K562 (cell line): ENCODE data around the gene C10orf143. TPM values are rescaled to one million over a fixed set of nuclear protein-coding genes. Genes with fewer than 3 reads are reported as not detected.

ENCODE experiments used
- ATAC-seq: fragments of 200-7000 bp; cut with Tn5 transposase; 3 replicates; pipeline ENCODE4 v1.9.1; 2020; ENCODE audit warnings: moderate library complexity
- BruUV-seq: library from RNA; stranded (reverse); fragments of 400-500 nt; replicated peaks from 2 replicates; lab custom pipeline; 2021; lab: Mats Ljungman, UMichigan
- CTCF ChIA-PET: fragments of 300-600 bp; formaldehyde crosslinking; extraction: SDS; loops from one replicate; lab custom pipeline; 2021; ENCODE audit warnings: low intra/inter-chr PET ratio; lab: Yijun Ruan, JAX
- POLR2A ChIA-PET: fragments of 300-600, 350-650 bp; sonication (Branson Sonifier 250); formaldehyde crosslinking; extraction: SDS; loops from one replicate; lab custom pipeline; 2021; ENCODE audit warnings: antibody characterized with exemption, inconsistent platforms; lab: Yijun Ruan, JAX
- DNase-seq, 4 experiments: peaks; one replicate each; pipeline versions ENCODE4 v3.0.0 to v3.0.0-alpha.2; 2011 to 2018; ENCODE audit warnings: low spot score in 3 of 4, mixed read lengths in 3 of 4; ENCODE audit errors: extremely low read depth in 1 of 4
- FAIRE-seq: peaks from 2 replicates; lab custom pipeline; 2011; peaks lifted over from hg19 to GRCh38; lab: Jason Lieb, UNC
- H2AFZ ChIP-seq: 2 replicates; pipeline ENCODE4 v1.6.0; 2011; ENCODE audit warnings: low read depth, low read length, control low read depth, inconsistent platforms
- H3K27ac ChIP-seq: fragments of 200-600 bp; 3 replicates; pipeline ENCODE4 v1.8.0; 2011; ENCODE audit warnings: low read depth, mild to moderate bottlenecking, control low read depth, inconsistent platforms, low read length, moderate library complexity, mixed read lengths; ENCODE audit errors: extremely low read depth
- H3K27me3 ChIP-seq, 2 experiments: fragments of 300-600 bp in 1 of 2; 2 replicates in 1 of 2; 3 replicates in 1 of 2; pipeline versions ENCODE4 v1.6.0 to v1.8.0; 2011; ENCODE audit warnings: inconsistent platforms in 2 of 2, low read length in 2 of 2, mild to moderate bottlenecking in 1 of 2, mixed read lengths in 1 of 2, moderate library complexity in 1 of 2; ENCODE audit not compliant: control insufficient read depth in 2 of 2, insufficient read depth in 2 of 2
- H3K36me3 ChIP-seq: fragments of 300-600 bp; 3 replicates; pipeline ENCODE4 v1.8.0; 2011; ENCODE audit warnings: mild to moderate bottlenecking, low read length, inconsistent platforms; ENCODE audit not compliant: control insufficient read depth, insufficient read depth
- H3K4me1 ChIP-seq, 2 experiments: fragments of 200-600 bp in 1 of 2; replicated peaks in 1 of 2; 2 replicates in 1 of 2; 3 replicates in 1 of 2; pipeline versions ENCODE4 v1.5.1 to v1.8.0; 2011; ENCODE audit warnings: inconsistent platforms in 2 of 2, low read length in 2 of 2, mild to moderate bottlenecking in 1 of 2, mixed read lengths in 1 of 2, moderate library complexity in 1 of 2; ENCODE audit not compliant: control insufficient read depth in 2 of 2, insufficient read depth in 2 of 2
- H3K4me2 ChIP-seq: 2 replicates; pipeline ENCODE4 v1.6.1; 2011; ENCODE audit warnings: low read length, control low read depth, inconsistent platforms, mixed read lengths; ENCODE audit not compliant: insufficient read depth
- H3K4me3 ChIP-seq: fragments of 200-600 bp; sonication (generic), shearing (Covaris generic); 2 replicates; pipeline ENCODE4 v1.5.1; 2016; ENCODE audit warnings: control low read depth, inconsistent platforms
- H3K79me2 ChIP-seq: fragments of 200-600 bp; 3 replicates; pipeline ENCODE4 v1.8.0; 2011; ENCODE audit warnings: low read length, inconsistent platforms; ENCODE audit not compliant: control insufficient read depth, insufficient read depth
- H3K9ac ChIP-seq, 2 experiments: 2 replicates each; pipeline versions ENCODE4 v1.6.0 to v1.6.1; 2011; ENCODE audit warnings: low read depth in 2 of 2, low read length in 2 of 2, control low read depth in 1 of 2, inconsistent platforms in 1 of 2, mild to moderate bottlenecking in 1 of 2, mixed read lengths in 1 of 2; ENCODE audit not compliant: insufficient read depth in 1 of 2
- H3K9me1 ChIP-seq: one replicate; pipeline ENCODE4 v1.6.0; 2011; ENCODE audit warnings: inconsistent platforms, mild to moderate bottlenecking, low read length, moderate library complexity; ENCODE audit not compliant: control insufficient read depth, insufficient read depth
- H3K9me3 ChIP-seq: replicated peaks from 2 replicates; pipeline ENCODE4 v1.5.1; 2011; ENCODE audit warnings: low read depth, low read length, inconsistent platforms; ENCODE audit not compliant: control insufficient read depth, insufficient read depth
- H4K20me1 ChIP-seq: replicated peaks from 2 replicates; pipeline ENCODE4 v1.6.1; 2011; ENCODE audit warnings: low read length, inconsistent platforms, mixed read lengths; ENCODE audit not compliant: control insufficient read depth, insufficient read depth
- CBX1 ChIP-seq: sonication (generic); IDR thresholded peaks from 2 replicates; pipeline ENCODE4 v1.6.1; 2016; ENCODE audit warnings: antibody characterized with exemption, low read depth, mild to moderate bottlenecking
- CREB5 ChIP-seq: fragments of 250-450 bp; sonication (Bioruptor Pico); IDR thresholded peaks from 2 replicates; pipeline ENCODE4 v1.5.0; 2020; ENCODE audit warnings: mild to moderate bottlenecking
- FOXK1 ChIP-seq: sonication (generic); formaldehyde crosslinking; IDR thresholded peaks from 2 replicates; pipeline ENCODE4 v1.8.0; 2022; ENCODE audit warnings: missing genetic modification reagents, mild to moderate bottlenecking, borderline replicate concordance
- ID3 ChIP-seq, 2 experiments: fragments of 250-450 bp in 1 of 2; fragments of 450-650 bp in 1 of 2; sonication (Bioruptor Pico) in 1 of 2; IDR thresholded peaks; 2 replicates each; pipeline versions ENCODE4 v1.6.1 to v1.8.0; 2016 to 2021; ENCODE audit warnings: mild to moderate bottlenecking in 2 of 2, moderate library complexity in 2 of 2, missing compliant biosample characterization in 1 of 2, missing genetic modification characterization in 1 of 2
- KLF16 ChIP-seq: IDR thresholded peaks from 2 replicates; pipeline ENCODE4 v1.6.1; 2016; ENCODE audit warnings: antibody characterized with exemption
- MBD1 ChIP-seq: fragments of 250-450 bp; sonication (Bioruptor Pico); IDR thresholded peaks from 2 replicates; pipeline ENCODE4 v1.8.0; 2022; ENCODE audit warnings: inconsistent platforms
- ZNF282 ChIP-seq: sonication (generic); formaldehyde crosslinking; IDR thresholded peaks from 2 replicates; pipeline ENCODE4 v1.8.1; 2023; ENCODE audit warnings: missing genetic modification reagents
- ZNF518B ChIP-seq: fragments of 250-450 bp; sonication (Bioruptor Pico); IDR thresholded peaks from 2 replicates; pipeline ENCODE4 v1.5.0; 2021; ENCODE audit warnings: mild to moderate bottlenecking, moderate library complexity
- ZNF592 ChIP-seq: fragments of 450-650 bp; IDR thresholded peaks from 2 replicates; pipeline ENCODE4 v1.6.1; 2017; ENCODE audit warnings: antibody characterized with exemption, mild to moderate bottlenecking
- ZNF699 ChIP-seq: fragments of 250-450 bp; sonication (Bioruptor Pico); IDR thresholded peaks from 2 replicates; pipeline ENCODE4 v1.8.0; 2021; ENCODE audit warnings: mild to moderate bottlenecking, moderate library complexity; ENCODE audit not compliant: insufficient replicate concordance
- WGBS: fragments of 100-300 bp; shearing (Covaris generic); methylation state at CpG from one replicate; pipeline ENCODE4 v1.1.6; 2016; ENCODE audit warnings: low coverage, mixed read lengths; ENCODE audit not compliant: insufficient coverage; ENCODE audit errors: missing lambda C conversion rate; 5-methylcytosine and 5-hydroxymethylcytosine counted together
- in situ Hi-C: fragments of 300-500 bp; cut with MboI; formaldehyde crosslinking; loops from 4 replicates; pipeline ENCODE4 v1.15.0; 2018; ENCODE audit warnings: inconsistent platforms, mixed read lengths
- intact Hi-C: fragments of 100-400 bp; cut with micrococcal nuclease; formaldehyde crosslinking; loops from 2 replicates; pipeline ENCODE4 v1.14.2; 2022
- polyA plus RNA-seq, 8 experiments: library from polyadenylated mRNA; depleted of rRNA in 4 of 8; stranded (reverse) in 5 of 8; unstranded in 3 of 8; fragments of >200 nt; fragmentation: Nextera tagmentation in 2 of 8; fragmentation: Illumina TruSeq in 1 of 8; extraction: Ambion mirVana in 2 of 8; extraction: Trizol in 1 of 8; gene quantifications; 2 replicates each; pipeline versions ENCODE4 v1.2.1 to v1.2.3, GENCODE V29; 2011 to 2014; ENCODE audit warnings: inconsistent platforms in 1 of 8, missing spikeins in 1 of 8
- total RNA-seq, 7 experiments: library from RNA; depleted of rRNA in 6 of 7; stranded (reverse); fragments of >200 nt in 6 of 7; fragmentation: Illumina TruSeq in 2 of 7; extraction: Trizol in 2 of 7; gene quantifications; 2 replicates each; pipeline versions ENCODE4 v1.2.1 to v1.2.3, GENCODE V29; 2011 to 2021; ENCODE audit warnings: low replicate concordance in 1 of 7

The C10orf143 gene
- total and polyA plus RNA-seq, 9 of the 15 experiments (the other 6 are each of a cell fraction or from before 2014, with no cell fraction given), result 0.07 to 0.42 (median 0.25) TPM; not detected in 2

GRCh38 chr10:130024779-130025325 is 85.8 kb downstream of the C10orf143 start:
- no TSS peak for BruUV-seq
- Histone ChIP-seq H3K36me3 (no peaks in the 10 kb centered on the region), H3K79me2 (no peaks in the 10 kb centered on the region), H3K4me1 (no peaks in the 10 kb centered on the region), H4K20me1 (no peaks in the 10 kb centered on the region), H3K27ac (no peak overlapping the region), H3K27me3 (peaks cover 0 to 50% of the 10 kb centered on the region in 2 experiments; a peak in 3 of 5 replicates), H3K4me3 (no peak overlapping the region), H3K9me1 (no peaks in the 10 kb centered on the region), H3K9ac (no peak overlapping the region), H3K4me2 (no peak overlapping the region), H3K9me3 (no peaks in the 10 kb centered on the region), H2AFZ (no peak overlapping the region)
- WGBS, result 0% methylated on average over 8 of the region's 12 CpGs
- POLR2A ChIA-PET, result no interaction called here
- intact Hi-C loops (no loop called here), in situ Hi-C loops (no loop called here)
- FAIRE-seq (no peak), DNase-seq (no peak), ATAC-seq (no peak)
- CTCF ChIA-PET, result no interaction called here
- no peak for TF ChIP-seq MBD1
- no peak for TF ChIP-seq ZNF699 (CRISPR knock-in tag)
- no peak for TF ChIP-seq FOXK1 (CRISPR knock-in tag)
- no peak for TF ChIP-seq CBX1
- TF ChIP-seq ZNF282 (CRISPR knock-in tag), result no peak
- no peak for TF ChIP-seq ID3 (CRISPR knock-in tag; IDR thresholded peaks at IDR 0.05)
- TF ChIP-seq ID3 (tag; IDR thresholded peaks at IDR 0.05), result no peak
- no peak for TF ChIP-seq CREB5 (CRISPR knock-in tag)
- no peak for TF ChIP-seq ZNF518B (CRISPR knock-in tag)
- no peak for TF ChIP-seq ZNF592
- TF ChIP-seq KLF16, result no peak
